ENCODE measurements around the gene LAMTOR2.

LAMTOR2 gene

DNA sequence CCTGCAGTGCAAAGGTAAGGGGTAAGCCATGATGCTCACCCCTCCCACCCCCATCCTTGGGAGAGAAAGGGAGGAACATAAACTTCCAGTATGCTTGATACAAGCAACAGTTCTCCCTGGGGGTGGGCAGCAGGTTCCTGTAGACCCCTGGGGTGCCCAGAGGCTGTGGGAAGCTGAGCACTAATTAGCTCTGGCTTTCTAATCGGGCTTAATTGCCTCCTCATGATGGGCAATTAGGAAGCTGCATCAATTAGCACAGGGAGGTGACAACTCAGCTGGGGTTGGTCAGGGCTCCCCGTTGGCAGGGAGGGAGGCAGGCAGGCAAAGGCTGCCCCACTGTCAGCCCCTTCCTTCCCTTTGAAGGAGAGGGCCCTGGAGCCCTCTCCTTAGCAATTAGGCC, 44.2 kb downstream of the LAMTOR2 start:
- DNase-seq (ENCODE audit: low read depth in 2 of 2): no peak

DNA sequence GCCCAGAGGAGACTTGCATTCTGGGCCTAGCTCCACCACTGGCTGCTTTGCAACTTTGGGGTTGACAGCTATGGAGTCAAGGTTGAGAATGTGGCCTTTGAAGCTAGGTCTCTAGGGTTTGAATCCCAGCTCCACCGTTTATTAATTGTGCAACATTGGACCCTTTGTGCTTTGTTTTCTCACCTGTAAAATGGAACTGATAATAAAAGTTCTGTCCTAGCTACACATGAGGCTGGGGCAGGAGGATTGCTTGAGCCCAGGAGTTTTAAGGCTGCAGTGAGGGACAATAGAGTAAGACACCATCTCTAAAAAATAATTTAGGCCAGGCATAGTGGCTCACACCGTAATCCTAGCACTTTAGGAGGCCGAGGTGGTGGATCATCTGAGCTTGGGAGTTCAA, 44.7 kb downstream of the LAMTOR2 start:
- no peak for DNase-seq (ENCODE audit: low read depth in 2 of 2)

DNA sequence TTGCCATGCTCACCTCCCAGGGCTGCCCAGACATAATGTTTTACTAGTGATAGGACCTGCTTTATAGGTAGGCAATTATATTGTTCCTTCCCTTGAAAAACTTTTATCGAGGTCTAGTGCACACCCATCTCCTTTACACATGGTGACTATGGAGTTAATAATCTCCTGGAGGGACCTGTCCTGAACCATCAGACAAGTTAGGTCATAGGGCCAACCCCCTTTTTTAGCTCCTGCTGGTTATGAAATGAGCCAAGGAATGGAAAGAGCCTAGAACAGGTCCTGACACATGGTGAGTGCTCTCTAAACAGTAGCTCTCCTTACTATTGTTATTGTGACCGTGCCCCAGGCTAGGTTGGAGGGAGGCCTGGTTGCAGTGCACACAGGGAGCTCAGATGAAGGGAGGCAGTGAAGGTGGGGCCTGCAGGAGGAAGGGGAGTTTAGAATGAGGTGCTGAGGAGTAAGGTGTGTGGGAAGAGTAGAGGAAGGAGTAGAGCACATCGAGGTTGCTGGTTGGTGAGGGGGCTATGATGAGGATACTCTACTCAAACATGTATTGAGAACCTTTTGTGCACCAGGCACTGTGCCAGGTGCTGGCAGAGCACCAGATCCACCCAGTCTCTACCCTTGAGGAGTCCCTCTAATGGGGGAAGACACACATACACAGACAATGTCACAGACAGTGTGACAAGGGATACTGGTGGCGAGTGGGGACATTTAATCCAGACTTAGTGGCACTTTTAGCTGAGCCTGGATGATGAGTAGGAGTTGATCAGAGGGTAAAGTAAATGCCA, 45.8 kb downstream of the LAMTOR2 start:
- DNase-seq (ENCODE audit: low read depth in 2 of 2): no peak

DNA sequence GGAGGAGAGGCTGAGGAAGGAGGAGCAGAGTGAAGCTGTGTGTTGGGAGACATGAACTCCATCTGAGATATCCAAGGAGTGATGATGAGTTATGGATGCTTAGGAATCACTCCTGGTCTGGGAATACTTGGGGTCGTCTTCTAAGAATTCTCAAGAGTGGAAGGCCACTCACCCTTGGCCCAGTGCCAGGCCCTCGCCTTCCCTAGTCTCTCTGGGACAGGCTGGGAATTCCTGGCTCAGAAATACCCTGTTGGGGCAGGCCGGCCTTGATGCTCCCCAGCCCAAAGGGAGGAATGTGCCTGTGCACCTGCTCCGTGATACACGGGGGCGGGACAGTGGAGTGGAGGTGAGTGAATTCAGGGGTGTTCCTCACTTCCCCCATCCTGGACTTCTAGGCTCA, 47.3 kb downstream of the LAMTOR2 start:
- DNase-seq (ENCODE audit: low read depth in 2 of 2): no peak

DNA sequence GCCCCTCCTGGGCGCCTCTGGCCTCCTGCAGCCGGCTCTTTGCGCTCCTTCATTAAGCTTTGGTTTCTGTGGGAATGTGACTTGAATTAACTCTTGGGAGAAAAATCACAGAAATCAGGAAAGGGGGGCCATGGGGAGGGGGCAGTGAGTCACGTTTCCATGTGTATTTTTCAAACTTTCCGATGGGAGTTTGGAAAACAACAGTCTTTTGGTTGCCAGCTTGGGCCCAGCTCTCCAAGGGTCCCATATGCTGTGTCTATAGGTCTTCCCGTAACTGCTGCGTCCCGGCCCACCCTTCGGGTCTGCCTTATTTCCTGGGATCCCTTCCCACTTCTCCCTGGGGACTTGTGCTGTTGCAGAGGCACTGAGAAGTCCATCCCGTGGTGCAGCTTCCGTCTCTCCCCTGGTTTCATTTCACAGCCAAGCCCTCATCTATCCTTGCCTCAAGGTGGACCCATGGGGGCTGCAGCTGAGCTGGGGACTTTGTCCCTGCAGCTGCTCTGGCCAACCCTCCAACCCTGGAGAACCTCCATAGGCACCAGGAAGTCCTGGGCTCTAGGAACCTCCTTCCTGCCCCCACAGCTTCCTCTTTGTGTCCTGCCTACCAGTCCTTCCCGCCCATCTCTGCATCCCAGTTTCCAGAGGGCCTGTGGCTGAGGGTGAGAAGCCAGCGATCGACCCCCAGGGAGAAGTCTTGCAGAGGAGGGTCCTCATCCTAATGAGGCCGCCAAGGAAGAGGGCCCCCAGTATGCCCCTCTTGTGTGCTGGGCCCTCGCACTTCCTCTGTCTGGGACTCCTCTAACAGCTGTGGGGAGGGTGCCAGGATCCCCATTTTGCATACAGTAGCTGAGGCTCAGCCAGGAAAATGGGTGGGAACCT, 48.3 kb downstream of the LAMTOR2 start:
- no peak for DNase-seq (ENCODE audit: low read depth in 2 of 2)

DNA sequence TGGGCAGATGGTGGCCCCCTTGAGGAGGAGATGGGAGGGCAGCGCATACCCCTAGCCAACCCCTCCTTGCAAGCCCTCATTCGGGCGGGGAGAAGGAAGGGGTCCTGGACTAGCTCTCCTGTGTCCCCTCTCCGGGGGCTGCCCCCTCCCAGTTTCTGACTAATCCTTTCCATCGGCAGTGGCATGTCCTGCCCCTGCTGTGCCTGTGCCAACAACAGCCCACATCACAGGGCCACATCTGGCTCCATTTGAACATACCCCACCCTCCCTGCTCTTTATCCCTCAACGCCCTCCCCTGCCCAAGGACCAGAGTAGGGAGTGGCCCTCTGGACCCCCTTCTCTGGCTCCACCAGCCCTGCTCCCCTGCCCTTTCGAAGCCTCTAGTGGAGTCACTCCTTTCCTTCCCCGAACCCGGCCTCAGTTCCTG, 49.0 kb downstream of the LAMTOR2 start:
- no peak for DNase-seq (ENCODE audit: low read depth in 2 of 2)

DNA sequence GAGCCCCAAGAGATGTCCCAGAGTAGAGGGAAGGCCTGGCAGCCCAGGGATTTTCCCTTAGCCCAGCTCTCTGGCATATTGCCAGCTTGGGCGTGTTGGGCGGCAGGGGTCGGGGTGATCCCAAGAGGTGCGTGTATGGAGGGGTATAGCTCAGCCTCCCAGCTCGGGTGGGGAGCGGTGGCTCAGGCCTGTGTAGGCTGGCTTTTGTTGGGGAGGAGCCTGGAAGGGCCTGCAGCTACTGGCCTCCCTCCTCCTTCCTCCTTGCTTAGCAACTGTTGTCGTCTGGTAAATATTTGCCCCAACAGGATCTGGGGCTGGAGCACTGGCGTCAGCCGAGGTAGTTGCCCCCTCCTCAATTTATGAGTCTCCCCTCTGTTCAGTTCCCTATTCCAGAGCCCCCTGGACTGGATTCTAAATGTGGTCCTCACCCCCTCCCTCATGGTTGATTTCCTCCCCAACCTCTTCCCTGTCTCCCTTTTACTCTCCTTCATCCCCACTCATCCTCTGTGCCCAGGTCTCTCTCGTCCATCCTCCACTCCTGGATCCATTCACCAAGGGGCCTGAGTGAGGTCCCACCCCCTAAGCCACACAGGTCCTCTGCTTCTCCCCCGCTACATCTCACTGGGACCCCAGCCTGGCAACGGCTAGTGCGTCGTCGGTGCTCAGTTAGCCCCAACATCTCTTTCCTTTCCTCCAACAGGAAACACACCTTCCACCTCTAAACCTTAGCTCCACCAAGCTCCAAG, 49.7 kb downstream of the LAMTOR2 start:
- no peak for DNase-seq (ENCODE audit: low read depth in 2 of 2)

DNA sequence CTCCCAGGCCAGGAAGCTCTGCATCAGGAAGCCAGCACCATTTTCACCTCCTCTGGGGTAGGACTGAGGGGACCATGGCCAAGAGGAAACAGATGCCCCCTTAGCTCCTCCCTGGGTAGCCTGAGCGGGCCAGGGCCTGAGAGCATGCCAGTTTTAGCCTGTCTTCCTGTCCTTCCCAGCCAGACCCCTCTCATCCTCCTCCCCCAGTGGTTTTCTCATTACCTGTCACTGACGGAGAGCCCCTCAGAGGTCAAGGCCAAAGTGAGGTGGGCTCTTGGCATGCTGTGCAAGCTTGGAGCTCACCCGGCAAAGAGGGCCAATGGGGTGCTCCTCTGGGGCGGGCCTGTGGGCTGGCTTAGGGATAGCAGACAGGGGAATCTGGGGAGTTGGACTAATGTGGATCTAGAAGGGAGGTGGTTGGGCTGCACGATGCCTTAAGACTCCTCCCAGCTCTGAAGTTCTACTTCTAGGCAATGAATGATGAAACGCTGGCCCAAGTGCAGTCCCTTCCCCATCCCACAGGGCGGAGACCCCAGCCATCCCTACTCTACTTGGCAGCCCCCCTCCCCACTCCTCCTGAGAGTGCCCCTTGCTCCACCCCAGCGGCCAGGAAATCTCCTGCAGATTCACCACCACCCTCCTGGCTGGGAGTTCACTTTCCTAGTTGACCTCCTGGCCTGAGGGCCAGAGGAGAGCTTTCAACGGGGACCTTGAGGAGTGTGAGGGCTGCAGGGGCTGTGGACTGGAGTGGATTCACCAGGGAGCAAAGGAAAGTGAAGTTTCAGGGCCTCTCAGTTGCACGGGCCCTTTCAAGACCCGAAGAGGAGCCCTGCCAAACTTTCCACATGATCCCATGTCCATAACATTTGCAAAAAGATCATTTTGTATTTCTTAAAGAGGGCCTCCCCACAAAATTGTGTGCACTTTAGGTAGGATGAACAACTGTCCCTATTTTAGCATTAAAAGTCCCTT, 50.6 kb downstream of the LAMTOR2 start:
- DNase-seq (ENCODE audit: low read depth in 2 of 2): no peak

DNA sequence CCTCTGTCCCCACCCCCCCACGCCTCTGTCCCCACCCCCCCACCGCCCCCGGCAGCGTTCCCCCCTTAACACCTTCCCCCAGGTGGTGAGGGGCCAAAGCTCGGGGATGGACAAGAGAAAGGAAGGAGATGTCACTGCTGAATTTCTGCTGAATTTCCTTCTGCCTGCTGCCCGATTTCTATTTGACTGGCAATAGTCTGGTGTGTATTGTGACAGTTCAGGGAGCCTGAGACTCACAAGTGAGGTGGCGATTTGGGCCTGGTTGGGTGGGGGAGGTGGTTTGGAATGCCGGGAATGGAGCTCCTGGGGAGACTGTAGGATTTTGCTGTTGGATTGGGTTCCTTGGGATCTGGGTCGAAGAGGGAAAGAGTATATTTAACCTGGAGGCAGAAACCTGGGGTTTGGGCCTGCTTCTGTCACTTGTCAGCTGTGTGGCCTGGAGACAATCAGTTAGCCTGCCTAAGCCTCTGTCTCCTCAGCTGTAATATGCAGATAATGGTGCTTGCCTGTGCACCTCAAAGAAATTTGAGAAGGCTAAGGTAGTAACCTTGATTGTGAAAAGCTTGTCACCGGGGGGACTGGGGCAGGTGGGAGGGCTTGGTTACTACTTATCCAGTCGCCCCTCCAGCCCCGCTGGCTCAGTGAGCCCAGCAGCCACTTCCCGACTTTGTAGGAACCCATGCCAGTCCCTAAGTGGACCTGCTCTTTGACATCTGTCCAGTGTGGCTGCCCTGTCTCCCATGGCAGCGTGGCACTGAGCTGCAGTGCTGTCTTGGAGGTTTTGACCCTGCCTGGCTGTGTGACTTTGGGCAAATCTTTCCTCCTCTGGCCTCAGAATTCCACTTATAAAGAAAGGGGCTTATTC, 52.3 kb downstream of the LAMTOR2 start:
- DNase-seq (ENCODE audit: low read depth in 2 of 2): no peak

DNA sequence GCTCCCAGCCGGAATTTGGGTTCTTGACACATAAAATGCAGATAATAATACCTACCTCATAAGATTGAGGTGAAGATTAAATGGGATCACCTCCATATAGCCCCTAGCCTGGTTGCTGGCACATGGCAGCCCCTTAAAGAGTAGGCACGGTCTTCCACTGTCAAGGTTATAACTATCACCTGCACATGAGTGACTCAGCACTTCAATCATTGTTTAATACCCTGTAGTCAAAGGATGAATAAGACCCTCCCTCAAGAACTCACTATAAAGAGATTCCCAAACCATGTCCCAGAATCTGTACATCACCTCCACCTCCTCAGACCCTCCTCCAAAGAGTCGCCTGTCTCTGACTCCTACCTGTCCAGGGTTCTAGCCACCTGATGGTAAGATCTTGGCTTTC, 53.5 kb downstream of the LAMTOR2 start:
- no peak for DNase-seq (ENCODE audit: low read depth in 2 of 2)

Measured in fibroblast of skin of left biceps (primary cell).